ENCODE measurements around the gene ZNF311. TPM values are rescaled to one million over a fixed set of nuclear protein-coding genes. Genes with fewer than 3 reads are reported as not detected.
"Not testable (repeated sequence)": the region's sequence is repeated elsewhere in the genome, so short reads cannot be mapped to it uniquely, and the experiment has no call there.

ZNF311 gene
- total and polyA plus RNA-seq, 9 of the 15 experiments (the other 6 are each of a cell fraction or from before 2014, with no cell fraction given), result 5.1 to 10.0 (median 7.5) TPM

- intact Hi-C loops (cut with micrococcal nuclease); in situ Hi-C loops (cut with MboI); FAIRE-seq; H3K4me3 ChIP-seq; H3K27me3 ChIP-seq (ENCODE audit: control insufficient read depth in 2 of 2, insufficient read depth in 2 of 2, low read length in 2 of 2); H3K9ac ChIP-seq (ENCODE audit: insufficient read depth in 1 of 2, low read depth in 2 of 2, low read length in 2 of 2); H3K4me2 ChIP-seq (ENCODE audit: insufficient read depth, low read length); H3K79me2 ChIP-seq (ENCODE audit: control insufficient read depth, insufficient read depth, low read length); H3K9me3 ChIP-seq (replicated peaks; ENCODE audit: control insufficient read depth, insufficient read depth, low read depth, low read length); BruUV-seq (replicated peaks); CTCF ChIA-PET (ENCODE audit: low intra/inter-chr PET ratio); ATAC-seq; H4K20me1 ChIP-seq (replicated peaks; ENCODE audit: control insufficient read depth, insufficient read depth, low read length); H3K9me1 ChIP-seq (ENCODE audit: control insufficient read depth, insufficient read depth, low read length); H3K36me3 ChIP-seq (ENCODE audit: control insufficient read depth, insufficient read depth, low read length): not testable (repeated sequence)
- POLR2A ChIA-PET, result interaction anchor here (0.6 to 1.5 kb wide), 3 partner anchors 11 to 93 kb away, joined by 3 to 5 read pairs (median 3); no protein-coding TSS in a partner anchor
- Histone ChIP-seq H2AFZ (ENCODE audit: low read depth, low read length) (peak overlapping the region; percentile 68), H3K27ac (ENCODE audit: extremely low read depth, low read depth, low read length) (peak overlapping the region; percentile 47), H3K4me1 (replicated peaks in 1 of 2; ENCODE audit: control insufficient read depth in 2 of 2, insufficient read depth in 2 of 2, low read length in 2 of 2) (peaks cover 24 to 46% of the 10 kb centered on the region in 2 experiments)
- DNase-seq (ENCODE audit: extremely low read depth in 1 of 4, low spot score in 3 of 4), result peak in 1 of 4 experiments; percentile 48
- TF ChIP-seq SUPT5H (IDR thresholded peaks at IDR 0.05) (peak; percentile 43; the same call in 1 of the 2 replicates), POLR2A (conservative IDR thresholded peaks at IDR 0.05) (peak; percentile 77), ASH1L (IDR thresholded peaks at IDR 0.05; ENCODE audit: borderline replicate concordance, low read depth, partially characterized antibody) (peak; percentile 49), NFYB (IDR thresholded peaks at IDR 0.05; ENCODE audit: extremely low read depth, insufficient read length) (peak; percentile 46)
- WGBS (ENCODE audit: insufficient coverage, low coverage, missing lambda C conversion rate), result 71% methylated on average over 12 of the region's 13 CpGs
Measured at GRCh38 chr6:28958561-28959243, 46.4 kb downstream of the ZNF311 start.

GRCh38 chr6:28957795-28958314, 47.3 kb downstream of the ZNF311 start:
- H3K9me3 ChIP-seq (replicated peaks; ENCODE audit: control insufficient read depth, insufficient read depth, low read depth, low read length); H3K9me1 ChIP-seq (ENCODE audit: control insufficient read depth, insufficient read depth, low read length); FAIRE-seq; in situ Hi-C loops (cut with MboI); H4K20me1 ChIP-seq (replicated peaks; ENCODE audit: control insufficient read depth, insufficient read depth, low read length); H3K27ac ChIP-seq (ENCODE audit: extremely low read depth, low read depth, low read length); intact Hi-C loops (cut with micrococcal nuclease); ATAC-seq; H3K4me3 ChIP-seq; H3K36me3 ChIP-seq (ENCODE audit: control insufficient read depth, insufficient read depth, low read length); DNase-seq (ENCODE audit: extremely low read depth in 1 of 4, low spot score in 3 of 4); H3K9ac ChIP-seq (ENCODE audit: insufficient read depth in 1 of 2, low read depth in 2 of 2, low read length in 2 of 2); H3K4me2 ChIP-seq (ENCODE audit: insufficient read depth, low read length); H2AFZ ChIP-seq (ENCODE audit: low read depth, low read length); H3K27me3 ChIP-seq (ENCODE audit: control insufficient read depth in 2 of 2, insufficient read depth in 2 of 2, low read length in 2 of 2); BruUV-seq (replicated peaks); CTCF ChIA-PET (ENCODE audit: low intra/inter-chr PET ratio); H3K79me2 ChIP-seq (ENCODE audit: control insufficient read depth, insufficient read depth, low read length): not testable (repeated sequence)
- WGBS (ENCODE audit: insufficient coverage, low coverage, missing lambda C conversion rate), result 98% methylated on average over 22 of the region's 24 CpGs
- H3K4me1 ChIP-seq (replicated peaks in 1 of 2; ENCODE audit: control insufficient read depth in 2 of 2, insufficient read depth in 2 of 2, low read length in 2 of 2), result peaks cover 24 to 49% of the 10 kb centered on the region in 2 experiments
- TF ChIP-seq, protein P1, sequence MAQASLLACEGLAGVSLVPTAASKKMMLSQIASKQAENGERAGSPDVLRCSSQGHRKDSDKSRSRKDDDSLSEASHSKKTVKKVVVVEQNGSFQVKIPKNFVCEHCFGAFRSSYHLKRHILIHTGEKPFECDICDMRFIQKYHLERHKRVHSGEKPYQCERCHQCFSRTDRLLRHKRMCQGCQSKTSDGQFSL (CRISPR knock-in tag; IDR thresholded peaks at IDR 0.05), result 0 out of 2 replicates have a peak, but pooled peaks have one; percentile 22
- TF ChIP-seq, protein P1 (tag; IDR thresholded peaks at IDR 0.05), result not testable (repeated sequence)
- TF ChIP-seq RBFOX2 (IDR thresholded peaks at IDR 0.05; ENCODE audit: low read depth, low read length), result 0 out of 2 replicates have a peak, but pooled peaks have one; percentile 16
- POLR2A ChIA-PET, result interaction anchor here (0.6 to 1.5 kb wide), 3 partner anchors 10 to 92 kb away, joined by 3 to 5 read pairs (median 3); no protein-coding TSS in a partner anchor
